DND-41 (cell line): ENCODE data around the gene SLC35B1.
A peak's percentile ranks its signal among the peaks of the same experiment; 100 is the strongest.

Experiments used
- ATAC-seq: fragments of 200-7000 bp; cut with Tn5 transposase; 3 replicates; pipeline ENCODE4 v1.9.1; 2021; ENCODE audit warnings: low read depth; ENCODE audit not compliant: insufficient read depth
- DNase-seq: peaks from one replicate; pipeline ENCODE4 v3.0.0-alpha.2; 2020
- H2AFZ ChIP-seq: 2 replicates; pipeline ENCODE4 v1.6.0; 2012; ENCODE audit warnings: low read depth, low read length
- H3K27ac ChIP-seq: 2 replicates; pipeline ENCODE4 v1.5.1; 2012; ENCODE audit warnings: low read length, inconsistent platforms
- H3K27me3 ChIP-seq: fragments of 200-600 bp; sonication (generic); 2 replicates; pipeline ENCODE4 v1.6.0; 2012; ENCODE audit warnings: low read length, mild to moderate bottlenecking, inconsistent platforms; ENCODE audit not compliant: insufficient read depth, poor library complexity
- H3K36me3 ChIP-seq: 2 replicates; pipeline ENCODE4 v1.5.1; 2012; ENCODE audit warnings: low read length, inconsistent platforms; ENCODE audit not compliant: insufficient read depth
- H3K4me1 ChIP-seq: 2 replicates; pipeline ENCODE4 v1.5.1; 2012; ENCODE audit warnings: mild to moderate bottlenecking, low read length; ENCODE audit not compliant: insufficient read depth
- H3K4me2 ChIP-seq: 2 replicates; pipeline ENCODE4 v1.6.0; 2012; ENCODE audit warnings: mild to moderate bottlenecking, moderate library complexity, low read length, inconsistent platforms; ENCODE audit not compliant: insufficient read depth
- H3K4me3 ChIP-seq, 2 experiments: fragments of 200-600 bp in 1 of 2; shearing (Covaris generic) in 1 of 2; 2 replicates each; pipeline ENCODE4 v1.5.1; 2012 to 2016; ENCODE audit warnings: inconsistent platforms in 2 of 2, low read length in 2 of 2, mild to moderate bottlenecking in 2 of 2, low read depth in 1 of 2, moderate library complexity in 1 of 2
- H3K79me2 ChIP-seq: 2 replicates; pipeline ENCODE4 v1.6.0; 2012; ENCODE audit warnings: low read length, inconsistent platforms; ENCODE audit not compliant: insufficient read depth
- H3K9ac ChIP-seq: 2 replicates; pipeline ENCODE4 v1.6.0; 2012; ENCODE audit warnings: low read depth, mild to moderate bottlenecking, inconsistent platforms, low read length, moderate library complexity
- H3K9me3 ChIP-seq: 2 replicates; pipeline ENCODE4 v1.5.1; 2012; ENCODE audit warnings: low read length, moderate library complexity, mild to moderate bottlenecking, inconsistent platforms; ENCODE audit not compliant: insufficient read depth, severe bottlenecking
- H4K20me1 ChIP-seq: 2 replicates; pipeline ENCODE4 v1.6.0; 2012; ENCODE audit warnings: low read length; ENCODE audit not compliant: insufficient read depth
- CTCF ChIP-seq: IDR thresholded peaks from 2 replicates; pipeline ENCODE4 v1.5.1; 2012; ENCODE audit warnings: borderline replicate concordance, low read length, moderate library complexity, mild to moderate bottlenecking; ENCODE audit not compliant: poor library complexity, severe bottlenecking; ENCODE audit errors: extremely low read depth
- EZH2 ChIP-seq: IDR thresholded peaks from 3 replicates; pipeline ENCODE4 v1.6.1; 2012; ENCODE audit warnings: borderline replicate concordance, low read depth, mild to moderate bottlenecking, moderate library complexity, low read length, inconsistent platforms; ENCODE audit not compliant: severe bottlenecking

Gene SLC35B1

DNA sequence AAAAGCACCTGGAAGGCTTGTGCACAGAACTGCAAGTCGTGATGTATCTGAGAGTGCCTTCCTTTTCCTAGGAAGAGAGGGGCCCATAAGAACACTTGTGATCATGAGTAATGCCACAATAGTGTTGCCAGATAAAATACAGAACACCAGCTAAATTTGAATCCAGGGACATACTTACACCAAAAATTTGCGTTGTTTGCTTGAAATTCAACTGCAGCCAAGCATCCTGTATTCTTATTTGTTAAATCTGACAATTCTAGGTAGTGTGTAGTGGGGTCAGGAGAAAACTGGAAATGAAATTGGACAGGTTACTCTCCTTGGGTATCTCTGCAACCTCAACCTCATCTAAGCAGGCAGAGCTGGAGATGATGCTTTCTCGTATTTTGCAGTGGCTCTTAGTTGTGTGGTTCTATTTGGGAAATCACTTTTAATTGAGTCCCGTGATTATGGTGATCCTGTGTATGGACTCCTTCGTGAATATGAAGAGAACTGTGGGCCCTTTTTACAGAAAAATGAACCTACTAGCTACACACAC is 12.0 kb downstream of the SLC35B1 start:
- Histone ChIP-seq H3K9ac (no peak overlapping the region), H3K4me2 (no peak overlapping the region)
- TF ChIP-seq EZH2, result no peak
- TF ChIP-seq CTCF, result no peak

DNA sequence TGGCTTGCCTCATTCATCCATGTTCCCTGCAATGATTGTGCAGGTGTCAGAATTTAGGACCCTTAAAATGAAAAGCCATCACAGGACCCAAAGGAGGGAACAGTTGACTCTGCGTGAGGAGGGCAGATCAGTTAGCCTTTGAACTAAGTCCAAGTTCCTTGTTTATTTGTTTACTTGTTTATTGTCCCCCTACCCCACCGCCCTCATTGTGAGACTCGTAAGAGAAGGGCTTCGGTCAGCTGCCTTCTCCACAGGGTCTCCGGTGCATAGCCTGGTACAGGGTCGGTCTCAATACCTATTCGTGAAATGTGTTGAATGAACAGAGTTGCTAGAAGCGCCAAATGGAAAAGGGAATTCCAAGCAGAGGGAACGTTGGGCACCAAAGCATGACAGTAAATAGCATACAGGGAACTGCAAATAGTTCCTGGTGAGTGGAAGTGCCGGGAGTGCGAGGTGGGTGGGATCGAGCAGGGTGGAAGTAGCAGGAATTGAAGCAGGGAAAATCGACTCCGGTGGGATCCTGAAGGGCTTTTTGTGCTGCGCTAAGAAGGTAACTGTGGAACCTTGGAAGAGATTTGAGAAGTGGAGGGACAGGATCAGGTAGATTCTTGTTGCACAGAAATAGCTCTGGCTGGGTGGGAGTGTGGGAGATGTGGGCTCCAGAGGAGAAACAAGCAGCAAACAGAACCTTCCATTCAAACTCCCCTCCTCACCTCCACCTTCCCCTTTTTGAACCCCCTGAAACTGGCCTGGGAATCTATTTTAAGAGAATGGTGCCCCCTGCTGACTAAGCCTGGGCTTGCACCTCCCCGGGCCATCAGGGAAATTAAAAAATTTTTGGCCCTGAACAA is 12.7 kb downstream of the SLC35B1 start:
- peak; percentile 66 for ATAC-seq
- H3K4me1 ChIP-seq, result no peaks in the 10 kb centered on the region
- H3K4me3 ChIP-seq, result no peak overlapping the region
- H3K27ac ChIP-seq, result no peak overlapping the region
- peak; percentile 69 for DNase-seq
- no peaks in the 10 kb centered on the region for H3K27me3 ChIP-seq
- H4K20me1 ChIP-seq, result no peaks in the 10 kb centered on the region
- no peaks in the 10 kb centered on the region for H3K79me2 ChIP-seq
- no peak overlapping the region for H2AFZ ChIP-seq
- no peak overlapping the region for H3K9ac ChIP-seq
- peaks cover under 1% of the 10 kb centered on the region; the same call in 1 of the 2 replicates for H3K36me3 ChIP-seq
- H3K9me3 ChIP-seq, result no peaks in the 10 kb centered on the region
- no peak overlapping the region for H3K4me2 ChIP-seq
- peak; percentile 98 for TF ChIP-seq CTCF
- no peak for TF ChIP-seq EZH2

More for the DNA sequence above, 12.0 kb downstream of the SLC35B1 start:
- Histone ChIP-seq H3K36me3 (peaks cover 8% of the 10 kb centered on the region; the same call in 1 of the 2 replicates), H3K4me3 (no peak overlapping the region), H3K79me2 (no peaks in the 10 kb centered on the region), H3K27me3 (no peaks in the 10 kb centered on the region), H3K4me1 (no peaks in the 10 kb centered on the region), H4K20me1 (no peaks in the 10 kb centered on the region), H2AFZ (no peak overlapping the region), H3K27ac (no peak overlapping the region), H3K9me3 (no peaks in the 10 kb centered on the region)
- DNase-seq (no peak), ATAC-seq (no peak)

- Histone ChIP-seq H3K27ac (no peak overlapping the region), H3K79me2 (no peaks in the 10 kb centered on the region), H2AFZ (no peak overlapping the region), H3K4me2 (no peak overlapping the region), H3K36me3 (no peaks in the 10 kb centered on the region), H3K27me3 (no peaks in the 10 kb centered on the region), H3K9ac (no peak overlapping the region), H3K4me3 (no peak overlapping the region), H3K9me3 (no peaks in the 10 kb centered on the region), H3K4me1 (peaks cover 16% of the 10 kb centered on the region), H4K20me1 (no peaks in the 10 kb centered on the region)
- DNase-seq (no peak), ATAC-seq (no peak)
- TF ChIP-seq CTCF (no peak), EZH2 (no peak)
Observed at GRCh38 chr17:49692751-49693150, 15.0 kb downstream of the SLC35B1 start.
